HG03571 (cell line): ENCODE results near the gene TMEM116.
"Not testable (repeated sequence)": the region's sequence is repeated elsewhere in the genome, so short reads cannot be mapped to it uniquely, and the experiment has no call there.

ENCODE experiments used
- ATAC-seq: cut with Tn5 transposase; IDR thresholded peaks from one replicate; pipeline ENCODE4 v1.9.1; 2021; ENCODE audit not compliant: unreplicated experiment

The TMEM116 gene

DNA sequence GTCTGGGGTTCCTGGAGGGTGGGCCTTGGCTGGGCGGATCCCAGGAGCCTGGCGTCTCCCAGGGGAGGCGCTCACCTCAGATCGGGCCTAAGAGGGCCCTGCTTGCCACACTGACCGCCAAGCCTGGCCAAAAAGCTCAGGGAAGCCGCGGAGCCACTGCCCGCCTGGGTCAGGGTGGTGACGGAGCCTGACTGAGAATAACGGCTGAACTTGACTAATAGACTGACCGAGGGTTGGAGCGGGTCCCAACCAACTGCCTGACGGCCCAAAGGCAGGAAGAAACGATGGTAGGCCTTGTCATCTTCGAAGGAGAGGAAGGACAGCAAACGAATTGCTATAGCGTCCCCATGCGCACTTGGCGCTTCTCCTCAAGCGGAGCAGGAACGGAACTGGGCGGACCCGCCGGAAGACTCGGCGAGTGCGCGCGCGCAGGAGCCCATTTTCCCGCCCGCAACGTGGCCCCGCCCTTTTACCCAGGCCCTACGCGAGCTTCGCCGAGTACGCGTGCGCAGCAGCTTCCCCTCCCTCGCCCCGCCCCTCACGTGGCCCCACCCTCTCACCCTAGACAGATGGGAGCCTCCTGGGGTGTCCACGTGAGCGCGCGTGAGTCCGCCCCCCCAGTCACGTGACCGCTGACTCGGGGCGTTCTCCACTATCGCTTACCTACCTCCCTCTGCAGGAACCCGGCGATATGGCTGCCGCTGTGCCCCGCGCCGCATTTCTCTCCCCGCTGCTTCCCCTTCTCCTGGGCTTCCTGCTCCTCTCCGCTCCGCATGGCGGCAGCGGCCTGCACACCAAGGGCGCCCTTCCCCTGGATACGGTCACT is at the start of gene TMEM116, which contains the start of gene ERP29:
TSS of gene TMEM116 (minus strand) at position 391 of the 826 bp plus-strand sequence. CDS start 7,895 bp downstream, outside the sequence.
TSS of gene ERP29 (plus strand) at position 652 of the 826 bp plus-strand sequence. CDS start at position 692, 40 bp downstream.
- peak; percentile 53 for ATAC-seq

DNA sequence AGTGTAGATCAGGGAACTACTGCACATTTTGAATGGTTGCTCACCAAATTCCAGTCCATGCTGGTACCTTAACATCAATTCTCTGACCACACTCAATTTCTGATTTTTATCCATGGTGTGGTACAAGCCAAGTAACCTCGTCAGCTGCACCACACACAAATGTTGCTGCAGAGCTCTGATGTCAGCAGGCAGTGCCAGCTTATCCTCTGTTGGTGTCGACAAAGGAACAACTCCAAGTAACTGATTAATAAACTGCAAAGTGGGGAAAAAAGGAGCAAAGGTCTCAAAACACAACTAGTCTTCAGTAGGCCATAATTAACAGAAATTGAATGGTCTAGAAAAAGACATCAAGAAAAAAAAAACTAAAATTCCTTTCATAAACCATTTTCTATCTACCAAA is 48.2 kb upstream of the TMEM116 start:
- ATAC-seq = no peak

DNA sequence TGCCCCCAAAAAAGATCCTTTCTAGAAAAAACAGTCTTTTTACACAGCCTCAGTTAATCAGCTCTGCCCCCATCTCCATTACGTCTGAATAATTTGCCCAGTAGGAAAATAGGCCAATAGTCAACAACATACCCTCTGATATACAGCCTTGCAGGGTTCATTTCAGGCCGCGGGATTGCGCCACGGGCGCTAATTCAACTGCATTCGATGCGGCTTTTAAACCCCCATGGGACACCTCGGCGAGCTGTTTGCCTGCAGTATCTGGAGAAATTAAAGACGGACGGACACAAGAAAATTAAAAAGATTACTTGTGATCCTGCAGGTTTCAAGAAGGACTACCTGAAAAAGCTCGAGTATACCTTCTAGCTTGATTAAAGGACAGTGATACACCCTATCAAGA is 36.4 kb upstream of the TMEM116 start:
- ATAC-seq = no peak

- ATAC-seq = no peak
Measured at GRCh38 chr12:112046003-112046402, 33.0 kb upstream of the TMEM116 start.

- ATAC-seq = not testable (repeated sequence)
Measured at GRCh38 chr12:112036614-112037013, 23.6 kb upstream of the TMEM116 start.

DNA sequence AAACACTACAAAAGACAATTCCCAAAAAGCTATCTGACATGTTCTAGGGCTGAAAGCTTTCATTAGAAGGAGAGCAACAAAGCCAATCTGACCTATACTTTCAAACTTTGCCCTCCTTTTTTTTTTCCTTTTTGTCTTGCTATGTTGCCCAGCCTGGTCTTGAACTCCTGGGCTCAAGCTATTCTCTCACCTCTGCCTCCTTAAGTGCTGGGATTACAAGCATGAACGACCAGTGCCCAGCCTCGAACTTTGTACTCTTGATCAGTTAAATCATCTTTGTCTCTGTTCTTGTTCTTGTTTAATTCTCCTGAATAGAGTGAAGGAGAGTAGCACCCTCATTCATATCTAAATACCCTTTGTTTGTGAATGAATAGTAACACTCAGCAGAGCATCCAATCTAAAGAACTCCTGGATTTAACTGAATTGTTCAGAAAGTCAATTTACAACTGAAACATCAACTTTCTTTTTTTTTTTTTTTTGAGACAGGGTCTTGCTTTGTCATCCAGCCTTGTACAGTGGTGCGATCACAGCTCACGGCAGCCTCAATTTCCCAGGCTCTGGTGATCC is 22.3 kb upstream of the TMEM116 start:
- no peak for ATAC-seq

- no peak for ATAC-seq
Measured at GRCh38 chr12:112032292-112032691, 19.3 kb upstream of the TMEM116 start.

DNA sequence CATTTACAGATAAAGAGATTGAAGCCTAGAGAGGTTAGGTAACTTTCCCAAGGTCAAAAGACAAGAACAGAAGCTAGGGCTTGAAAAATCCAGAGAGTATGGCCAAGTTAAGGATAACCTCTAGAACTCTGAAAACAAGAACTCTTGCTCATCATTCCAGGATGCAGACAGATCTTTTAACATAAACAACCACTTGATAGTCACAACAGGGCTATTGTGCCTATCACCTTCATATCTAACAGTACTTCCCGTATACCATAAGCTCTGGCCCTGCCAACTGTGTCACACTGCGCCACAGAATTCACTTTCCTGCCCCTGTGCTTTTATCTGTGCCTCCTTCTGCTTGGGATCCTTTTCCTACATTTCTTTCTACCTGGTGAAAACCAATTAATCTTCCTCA is 18.5 kb upstream of the TMEM116 start:
- ATAC-seq = no peak

- no peak for ATAC-seq
Measured at GRCh38 chr12:112029301-112029700, 16.3 kb upstream of the TMEM116 start.

- ATAC-seq = no peak
Measured at GRCh38 chr12:112025808-112026375, 12.9 kb upstream of the TMEM116 start.

DNA sequence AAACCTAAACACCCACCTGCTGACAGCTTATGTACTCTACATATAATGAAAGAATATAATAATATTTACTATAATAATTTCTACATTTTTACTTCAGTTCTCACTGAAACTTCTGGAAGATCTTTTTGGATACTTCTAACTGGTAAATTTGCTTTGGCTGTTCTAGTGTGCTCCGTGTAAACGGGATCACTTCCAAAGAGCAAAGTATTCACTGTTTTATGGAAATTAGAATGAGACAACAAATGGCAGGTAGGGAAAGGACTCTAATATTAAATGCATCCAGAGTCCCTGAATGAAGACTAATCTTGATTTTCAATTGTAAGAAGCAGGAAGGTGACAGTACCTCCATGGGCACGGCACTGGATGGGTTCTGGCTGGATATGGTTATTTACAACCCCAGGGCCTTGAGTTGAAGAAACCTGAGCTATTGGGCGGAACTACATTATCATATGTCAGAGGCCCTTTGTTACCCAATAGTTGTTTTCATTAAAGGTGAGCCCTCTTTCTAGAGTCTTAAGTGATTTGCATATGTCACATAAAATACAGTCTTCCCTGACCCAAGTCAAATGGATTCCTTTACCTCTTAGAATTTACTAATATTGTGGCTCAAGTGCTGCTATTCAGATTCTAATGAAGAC is 10.9 kb upstream of the TMEM116 start:
- ATAC-seq = no peak

GRCh38 chr12:112022241-112023016 is 9.5 kb upstream of the TMEM116 start:
- ATAC-seq = no peak

GRCh38 chr12:112020947-112021457 is 8.0 kb upstream of the TMEM116 start:
- ATAC-seq = no peak

GRCh38 chr12:112018571-112019237 is 5.7 kb upstream of the TMEM116 start:
- ATAC-seq = no peak

DNA sequence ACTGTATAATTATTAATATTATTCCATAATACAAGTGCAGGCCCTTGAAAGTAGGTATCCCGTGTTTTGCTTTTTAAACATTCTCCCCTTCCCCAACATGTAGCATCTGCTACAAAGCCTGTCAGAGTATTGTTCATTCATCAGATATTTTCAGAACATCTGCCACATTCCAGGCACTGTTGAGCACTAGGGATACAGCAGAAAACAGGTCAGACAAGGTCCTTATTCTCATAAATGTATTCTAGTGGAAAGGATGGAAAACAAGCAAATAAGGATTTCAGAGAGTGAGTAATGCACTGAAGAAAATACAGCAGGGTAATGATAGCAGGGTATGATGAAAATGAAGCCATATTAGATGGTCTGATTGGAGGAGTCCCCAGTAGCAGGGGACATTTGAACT is 4.1 kb upstream of the TMEM116 start:
- no peak for ATAC-seq

GRCh38 chr12:112015938-112016337 is 3.0 kb upstream of the TMEM116 start:
- ATAC-seq = no peak

DNA sequence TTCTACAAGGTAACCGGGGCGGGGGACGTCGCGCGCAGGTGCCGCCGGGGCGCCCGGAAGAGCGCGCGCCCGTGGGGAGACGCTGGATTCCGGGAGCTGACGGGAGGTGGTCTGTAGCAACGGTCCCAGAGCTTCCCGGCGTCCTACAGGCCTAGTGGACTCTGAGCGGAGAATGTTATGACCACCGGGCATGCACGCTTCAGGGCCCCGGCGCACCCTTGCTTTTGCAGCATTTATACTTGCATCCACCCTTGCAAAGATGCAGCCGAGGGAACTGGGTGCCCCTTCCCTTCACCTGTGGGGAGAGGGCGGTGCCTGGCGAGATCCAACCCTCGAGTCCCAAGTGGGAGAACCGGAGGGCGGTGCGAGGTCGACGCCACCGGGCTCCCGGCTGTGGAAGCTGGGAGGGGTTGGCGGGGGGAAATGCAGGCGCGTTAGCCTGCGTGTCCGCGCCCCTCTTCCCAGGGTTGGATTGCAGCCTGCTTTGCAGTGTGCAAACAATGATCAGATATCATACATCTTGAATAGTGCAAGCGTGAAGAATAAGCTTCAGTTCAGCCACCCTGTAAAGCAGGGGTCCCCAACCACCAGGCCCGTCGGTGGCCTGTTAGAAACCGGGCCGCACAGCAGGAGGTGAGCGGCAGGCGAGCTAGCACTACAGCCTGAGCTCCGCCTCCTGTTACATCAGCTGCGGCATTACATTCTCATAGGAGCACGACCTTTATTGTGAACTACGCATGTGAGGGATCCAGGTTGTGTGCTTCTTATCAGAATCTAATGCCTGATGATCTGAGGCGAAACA is 837 bp upstream of the TMEM116 start:
- peak; percentile 5 for ATAC-seq

GRCh38 chr12:112011685-112012084 is 1.3 kb downstream of the TMEM116 start:
- no peak for ATAC-seq
